HL-60 (cell line): Measurements from ENCODE around the gene SCYGR2.

Source experiments
- GABPA ChIP-seq: IDR thresholded peaks from 2 replicates; pipeline ENCODE4 v1.6.1; 2012; ENCODE audit warnings: low read depth
- POLR2AphosphoS5 ChIP-seq: IDR thresholded peaks from 2 replicates; pipeline ENCODE4 v1.6.1; 2012; ENCODE audit warnings: low read depth
- SPI1 ChIP-seq: IDR thresholded peaks from 2 replicates; pipeline ENCODE4 v1.6.1; 2012; ENCODE audit warnings: low read depth, mild to moderate bottlenecking, borderline replicate concordance
- TF ChIP-seq, protein P1 (sequence below): IDR thresholded peaks from one replicate; pipeline ENCODE4 v1.5.1; 2011; ENCODE audit warnings: low read length, control low read depth, inconsistent platforms; ENCODE audit not compliant: insufficient read depth
- TF ChIP-seq, protein P2 (sequence below): IDR thresholded peaks from 2 replicates; pipeline ENCODE4 v1.6.1; 2012; ENCODE audit warnings: low read depth; ENCODE audit not compliant: insufficient replicate concordance

DNA sequence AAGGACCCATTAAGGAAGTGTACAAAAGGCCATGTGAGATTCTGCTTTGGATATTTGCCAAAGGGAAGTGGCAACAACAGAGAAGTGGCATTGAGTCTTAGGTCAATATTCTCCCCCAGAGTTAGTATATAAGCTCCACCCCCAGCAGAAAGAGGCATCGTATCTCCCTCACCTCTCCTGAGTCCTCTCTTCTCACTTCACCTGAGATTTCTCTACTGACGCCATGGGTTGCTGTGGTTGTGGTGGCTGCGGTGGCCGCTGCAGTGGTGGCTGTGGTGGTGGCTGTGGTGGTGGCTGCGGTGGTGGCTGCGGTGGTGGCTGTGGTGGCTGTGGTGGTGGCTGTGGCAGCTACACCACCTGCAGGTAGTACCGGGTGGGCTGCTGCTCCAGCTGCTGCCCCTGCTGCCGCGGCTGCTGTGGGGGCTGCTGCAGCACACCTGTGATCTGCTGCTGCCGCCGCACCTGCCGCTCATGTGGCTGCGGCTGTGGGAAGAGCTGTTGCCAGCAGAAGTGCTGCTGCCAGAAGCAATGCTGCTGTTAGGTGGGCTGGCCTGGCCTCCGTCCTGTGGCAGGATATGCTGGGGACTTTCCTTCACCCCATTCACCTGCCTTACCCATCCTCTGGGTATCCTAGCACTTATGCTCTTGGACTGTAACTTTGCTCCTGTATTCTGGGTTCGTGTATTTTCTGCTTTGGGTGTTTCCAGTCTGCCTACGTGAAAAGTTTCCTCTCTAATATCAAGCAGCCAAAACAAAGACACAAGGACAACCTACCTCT, 10.1 kb downstream of the SCYGR2 start:
- TF ChIP-seq, protein P1, sequence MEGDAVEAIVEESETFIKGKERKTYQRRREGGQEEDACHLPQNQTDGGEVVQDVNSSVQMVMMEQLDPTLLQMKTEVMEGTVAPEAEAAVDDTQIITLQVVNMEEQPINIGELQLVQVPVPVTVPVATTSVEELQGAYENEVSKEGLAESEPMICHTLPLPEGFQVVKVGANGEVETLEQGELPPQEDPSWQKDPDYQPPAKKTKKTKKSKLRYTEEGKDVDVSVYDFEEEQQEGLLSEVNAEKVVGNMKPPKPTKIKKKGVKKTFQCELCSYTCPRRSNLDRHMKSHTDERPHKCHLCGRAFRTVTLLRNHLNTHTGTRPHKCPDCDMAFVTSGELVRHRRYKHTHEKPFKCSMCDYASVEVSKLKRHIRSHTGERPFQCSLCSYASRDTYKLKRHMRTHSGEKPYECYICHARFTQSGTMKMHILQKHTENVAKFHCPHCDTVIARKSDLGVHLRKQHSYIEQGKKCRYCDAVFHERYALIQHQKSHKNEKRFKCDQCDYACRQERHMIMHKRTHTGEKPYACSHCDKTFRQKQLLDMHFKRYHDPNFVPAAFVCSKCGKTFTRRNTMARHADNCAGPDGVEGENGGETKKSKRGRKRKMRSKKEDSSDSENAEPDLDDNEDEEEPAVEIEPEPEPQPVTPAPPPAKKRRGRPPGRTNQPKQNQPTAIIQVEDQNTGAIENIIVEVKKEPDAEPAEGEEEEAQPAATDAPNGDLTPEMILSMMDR: no peak
- TF ChIP-seq POLR2AphosphoS5 (peak; percentile 66), GABPA (no peak), SPI1 (peak; percentile 94)
- TF ChIP-seq, protein P2, sequence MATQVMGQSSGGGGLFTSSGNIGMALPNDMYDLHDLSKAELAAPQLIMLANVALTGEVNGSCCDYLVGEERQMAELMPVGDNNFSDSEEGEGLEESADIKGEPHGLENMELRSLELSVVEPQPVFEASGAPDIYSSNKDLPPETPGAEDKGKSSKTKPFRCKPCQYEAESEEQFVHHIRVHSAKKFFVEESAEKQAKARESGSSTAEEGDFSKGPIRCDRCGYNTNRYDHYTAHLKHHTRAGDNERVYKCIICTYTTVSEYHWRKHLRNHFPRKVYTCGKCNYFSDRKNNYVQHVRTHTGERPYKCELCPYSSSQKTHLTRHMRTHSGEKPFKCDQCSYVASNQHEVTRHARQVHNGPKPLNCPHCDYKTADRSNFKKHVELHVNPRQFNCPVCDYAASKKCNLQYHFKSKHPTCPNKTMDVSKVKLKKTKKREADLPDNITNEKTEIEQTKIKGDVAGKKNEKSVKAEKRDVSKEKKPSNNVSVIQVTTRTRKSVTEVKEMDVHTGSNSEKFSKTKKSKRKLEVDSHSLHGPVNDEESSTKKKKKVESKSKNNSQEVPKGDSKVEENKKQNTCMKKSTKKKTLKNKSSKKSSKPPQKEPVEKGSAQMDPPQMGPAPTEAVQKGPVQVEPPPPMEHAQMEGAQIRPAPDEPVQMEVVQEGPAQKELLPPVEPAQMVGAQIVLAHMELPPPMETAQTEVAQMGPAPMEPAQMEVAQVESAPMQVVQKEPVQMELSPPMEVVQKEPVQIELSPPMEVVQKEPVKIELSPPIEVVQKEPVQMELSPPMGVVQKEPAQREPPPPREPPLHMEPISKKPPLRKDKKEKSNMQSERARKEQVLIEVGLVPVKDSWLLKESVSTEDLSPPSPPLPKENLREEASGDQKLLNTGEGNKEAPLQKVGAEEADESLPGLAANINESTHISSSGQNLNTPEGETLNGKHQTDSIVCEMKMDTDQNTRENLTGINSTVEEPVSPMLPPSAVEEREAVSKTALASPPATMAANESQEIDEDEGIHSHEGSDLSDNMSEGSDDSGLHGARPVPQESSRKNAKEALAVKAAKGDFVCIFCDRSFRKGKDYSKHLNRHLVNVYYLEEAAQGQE: no peak
